GM18526 (cell line): Measurements from ENCODE around the gene UBALD1.

Source experiments
- POLR2A ChIP-seq: IDR thresholded peaks from 3 replicates; pipeline ENCODE4 v1.6.1; 2011; ENCODE audit not compliant: insufficient read length; ENCODE audit errors: extremely low read depth

The UBALD1 gene

DNA sequence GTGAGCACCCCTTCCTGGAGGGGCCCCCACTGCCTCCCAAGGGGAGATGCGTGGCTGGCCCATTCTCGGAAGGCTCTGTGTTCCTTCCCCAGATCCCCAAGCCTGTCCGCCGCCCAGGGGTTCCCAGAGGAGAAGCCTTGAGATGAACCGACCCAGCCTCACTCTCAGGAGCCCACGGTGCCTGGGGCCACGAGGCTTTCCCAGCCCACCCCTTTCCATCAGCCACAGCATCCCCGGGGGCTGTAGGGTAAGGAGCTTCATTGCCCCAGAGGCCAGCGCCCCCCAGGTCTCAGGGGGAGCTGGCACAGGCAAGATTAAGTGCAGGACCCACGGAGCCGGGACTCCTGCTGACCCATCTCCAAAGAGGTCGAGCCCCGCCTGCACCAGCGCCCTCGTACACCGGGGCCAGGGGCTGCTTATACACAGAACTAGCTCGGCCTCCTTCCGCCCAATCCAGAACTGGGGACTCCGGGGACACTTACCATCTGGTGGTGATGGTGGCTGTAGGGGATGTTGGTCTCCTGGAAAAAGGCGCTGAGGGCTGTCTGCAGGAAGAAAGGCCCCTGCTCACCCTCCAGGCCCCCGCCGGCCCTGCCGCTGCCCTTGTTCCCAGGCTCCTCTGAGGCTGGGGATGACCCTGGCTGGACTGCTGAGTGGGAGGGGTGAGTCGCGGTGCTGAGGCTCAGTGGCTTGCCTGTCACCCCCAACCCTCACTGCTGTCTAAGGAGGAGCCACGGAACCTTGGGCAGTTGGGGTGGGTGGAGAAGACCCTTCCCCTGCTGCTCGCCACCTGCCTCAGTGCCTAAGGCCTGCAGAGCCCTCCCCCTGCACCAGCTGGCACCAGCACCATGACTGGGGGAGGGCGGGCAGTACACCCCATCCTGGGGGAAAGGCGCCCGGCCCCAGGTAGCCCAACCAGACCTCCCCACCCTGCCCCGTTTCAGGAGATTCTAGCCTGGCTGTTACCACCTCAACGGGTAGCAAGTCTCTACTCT is 4.4 kb downstream of the UBALD1 start:
- TF ChIP-seq POLR2A: no peak

- TF ChIP-seq POLR2A: no peak
These were observed 5.3 kb downstream of the UBALD1 start for GRCh38 chr16:4609200-4610010.

GRCh38 chr16:4608704-4608980 is 6.0 kb downstream of the UBALD1 start:
- TF ChIP-seq POLR2A: no peak

DNA sequence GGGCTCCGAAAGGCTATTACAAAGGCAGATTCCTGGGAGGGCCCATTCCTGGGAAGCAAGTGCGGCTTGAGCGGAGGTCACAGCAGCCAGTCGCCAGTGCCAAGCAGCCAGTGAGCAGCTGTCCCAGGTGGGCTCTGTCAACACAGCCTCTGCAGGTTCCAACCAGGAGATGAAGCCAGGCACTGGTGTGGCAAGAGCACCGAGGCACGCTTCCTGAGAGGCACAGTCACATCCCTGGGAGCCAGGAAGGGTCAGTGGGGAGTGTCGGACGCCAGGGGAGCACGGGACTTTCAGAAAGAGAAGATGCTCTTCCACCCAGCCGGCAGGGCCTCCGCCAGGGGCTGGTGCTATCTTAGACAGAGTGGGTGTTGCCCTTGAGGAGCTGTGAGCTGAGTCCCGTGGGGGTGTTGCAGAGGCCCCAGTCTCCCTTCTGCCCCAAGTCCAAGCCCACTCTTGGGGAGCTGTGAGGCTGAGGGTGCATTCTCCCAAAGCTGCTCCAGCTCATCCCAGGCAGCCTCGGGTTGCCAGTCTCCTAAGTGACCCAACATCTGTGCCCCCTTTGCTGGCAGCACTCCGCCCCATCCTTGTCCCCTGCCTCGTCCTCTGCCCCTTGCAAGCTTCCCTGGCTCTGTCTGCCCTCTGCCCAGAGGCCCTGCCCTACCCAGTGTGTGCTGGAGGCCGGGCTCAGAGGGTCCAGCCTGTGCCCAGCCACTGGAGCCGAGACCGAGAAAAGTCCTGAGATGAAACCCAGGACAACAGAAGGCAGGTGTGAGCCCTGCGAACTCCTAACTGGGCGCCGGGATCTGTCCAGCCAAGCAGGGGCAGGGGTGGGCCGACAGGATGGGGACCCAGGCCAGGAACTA is 6.6 kb downstream of the UBALD1 start:
- no peak for TF ChIP-seq POLR2A

- TF ChIP-seq POLR2A: no peak
These were observed 8.3 kb downstream of the UBALD1 start for GRCh38 chr16:4606354-4606753.

GRCh38 chr16:4604401-4604800 is 10.3 kb downstream of the UBALD1 start:
- TF ChIP-seq POLR2A: no peak

- TF ChIP-seq POLR2A: no peak
These were observed 11.0 kb downstream of the UBALD1 start for GRCh38 chr16:4603624-4604170.

GRCh38 chr16:4602331-4602730 is 12.4 kb downstream of the UBALD1 start:
- no peak for TF ChIP-seq POLR2A

DNA sequence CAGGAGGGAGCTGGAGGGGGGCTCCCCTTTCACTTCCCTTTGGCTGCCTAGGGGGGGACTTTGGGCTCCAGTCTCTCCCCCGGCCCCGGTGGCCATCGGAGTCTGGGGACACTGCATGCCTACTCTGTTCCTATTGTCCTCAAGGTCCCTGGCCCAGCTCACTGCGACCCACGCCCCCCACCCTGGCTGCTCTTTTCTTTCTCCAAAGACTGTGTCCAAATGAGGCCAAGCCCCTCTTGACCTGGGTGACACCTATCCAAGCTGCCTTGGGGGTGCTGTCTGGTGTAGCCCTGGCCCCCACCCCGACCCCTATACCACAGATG is 12.9 kb downstream of the UBALD1 start:
- TF ChIP-seq POLR2A: no peak

DNA sequence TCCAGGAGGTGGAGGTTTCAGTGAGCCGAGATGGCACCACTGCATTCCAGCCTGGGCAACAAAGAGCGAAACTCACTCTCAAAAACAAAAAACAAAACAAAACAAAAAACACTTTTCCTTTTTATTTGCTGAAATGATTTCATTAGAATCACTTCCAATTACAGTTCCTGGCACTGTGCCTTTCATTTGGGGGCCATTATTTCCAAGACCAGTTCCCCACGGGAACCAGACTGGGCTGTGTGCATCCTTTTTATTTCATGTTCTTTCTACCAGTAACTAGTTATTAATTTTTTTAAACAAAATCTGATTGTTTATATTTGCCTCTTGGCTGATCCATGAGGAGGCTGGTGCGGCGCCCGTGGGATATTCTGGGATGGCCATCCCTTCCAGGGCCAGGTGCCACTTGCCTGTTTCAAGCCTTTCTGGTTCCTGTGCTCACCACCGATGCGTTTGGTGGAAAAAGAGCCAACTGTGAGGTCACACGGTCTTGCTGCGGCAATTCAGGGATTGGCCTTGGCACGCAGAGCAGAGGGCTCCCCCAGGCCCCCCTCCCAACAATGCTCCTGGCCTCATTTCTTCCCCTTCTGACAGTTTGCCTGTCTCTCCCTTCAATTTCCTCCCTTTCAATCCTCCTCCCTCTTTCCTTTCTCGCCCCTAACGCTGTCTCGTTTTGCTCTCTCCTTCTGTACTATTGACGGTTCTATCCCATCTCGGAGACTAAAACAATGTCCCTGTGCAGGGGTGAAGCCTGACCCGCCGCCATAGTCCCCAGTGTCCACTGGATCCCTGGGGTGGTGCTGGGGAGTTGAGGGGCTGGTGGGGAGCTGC is 13.4 kb downstream of the UBALD1 start:
- TF ChIP-seq POLR2A: no peak

DNA sequence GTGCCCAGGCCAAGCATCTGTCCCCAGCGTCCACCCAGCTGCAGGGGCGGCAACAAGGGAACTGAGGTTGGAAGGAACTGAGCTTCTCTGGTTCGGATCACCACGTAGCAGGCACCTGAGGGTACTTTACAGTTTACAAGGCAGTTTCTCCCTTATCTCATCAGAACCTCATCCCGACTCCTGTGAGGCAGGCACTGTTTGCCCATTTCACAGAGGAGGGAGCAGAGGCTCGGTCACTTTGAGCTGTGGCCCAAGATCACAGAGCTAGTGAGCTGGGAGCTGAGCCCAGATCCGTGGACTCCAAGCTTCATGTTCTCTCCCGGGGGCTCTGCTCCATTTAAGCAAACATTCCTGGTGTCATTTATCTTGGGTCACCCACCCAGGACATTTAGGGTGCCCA is 15.1 kb downstream of the UBALD1 start:
- no peak for TF ChIP-seq POLR2A

- no peak for TF ChIP-seq POLR2A
These were observed 15.7 kb downstream of the UBALD1 start for GRCh38 chr16:4599037-4599436.

GRCh38 chr16:4597174-4597573 is 17.5 kb downstream of the UBALD1 start:
- no peak for TF ChIP-seq POLR2A
